Activated naive CD4-positive, alpha-beta T cell treated with Interleukin-2 at 50 U/mL for 16 hours (primary cell): ENCODE results near the gene KANK4.

Experiments used
- DNase-seq: peaks from one replicate; pipeline ENCODE4 v3.0.0-alpha.2; 2020

Gene KANK4

DNA sequence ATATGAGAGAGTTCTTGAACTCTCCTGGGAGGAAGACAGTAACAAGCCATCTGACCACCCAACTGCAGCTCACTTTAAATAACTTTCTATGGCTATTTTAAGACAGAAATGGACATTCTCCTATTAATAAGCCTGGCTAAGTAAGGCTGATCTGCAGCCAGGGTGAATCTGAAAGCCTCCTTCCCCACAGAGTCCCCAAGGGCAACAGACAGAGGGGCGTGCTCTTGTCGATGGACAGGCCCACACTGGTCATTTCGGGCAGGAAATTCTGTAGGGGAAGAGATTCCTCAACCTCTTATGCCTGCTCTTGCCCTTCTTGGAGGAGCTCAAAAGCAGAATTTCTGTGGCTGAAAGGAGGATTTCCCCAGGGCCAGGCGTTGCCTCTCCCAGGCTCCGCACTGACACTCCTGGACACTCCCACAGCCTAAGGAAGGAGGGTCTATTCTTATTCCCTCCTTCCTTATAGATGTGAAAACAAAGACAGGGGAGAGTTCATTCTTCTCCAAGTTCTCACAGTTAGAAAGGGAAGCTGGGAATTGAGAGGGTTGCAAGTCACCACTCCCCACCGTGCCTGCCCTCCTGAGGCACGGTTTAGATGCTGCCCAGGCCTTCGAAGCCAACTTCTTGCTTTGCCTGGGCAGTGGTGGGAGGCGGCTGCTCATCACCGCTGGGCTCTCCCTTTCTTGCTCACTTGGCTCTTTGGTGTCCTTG, 17.9 kb upstream of the KANK4 start:
- DNase-seq, result no peak

- DNase-seq, result no peak
Measured at GRCh38 chr1:62336638-62336994, 17.4 kb upstream of the KANK4 start.

DNA sequence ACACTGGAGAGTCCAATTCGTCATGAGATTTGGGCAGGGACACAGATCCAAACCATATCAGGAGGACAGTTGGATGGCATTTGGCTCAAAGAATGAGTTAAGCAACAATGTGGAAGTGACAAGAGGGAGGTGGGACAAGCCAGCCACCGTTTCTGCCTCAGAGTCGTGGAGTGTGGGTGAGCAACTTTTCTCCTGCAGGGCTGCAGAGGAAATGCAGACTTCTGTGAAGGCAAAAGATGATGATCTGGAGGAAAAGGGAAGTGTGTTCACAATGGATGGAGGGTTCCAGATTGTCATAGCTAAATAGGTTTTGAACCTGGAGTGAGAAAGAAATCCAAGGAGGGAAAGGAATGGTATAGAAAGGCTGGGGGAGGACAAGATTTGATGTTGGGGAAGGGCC, 16.4 kb upstream of the KANK4 start:
- DNase-seq, result no peak

- no peak for DNase-seq
Measured at GRCh38 chr1:62334434-62334985, 15.3 kb upstream of the KANK4 start.

DNA sequence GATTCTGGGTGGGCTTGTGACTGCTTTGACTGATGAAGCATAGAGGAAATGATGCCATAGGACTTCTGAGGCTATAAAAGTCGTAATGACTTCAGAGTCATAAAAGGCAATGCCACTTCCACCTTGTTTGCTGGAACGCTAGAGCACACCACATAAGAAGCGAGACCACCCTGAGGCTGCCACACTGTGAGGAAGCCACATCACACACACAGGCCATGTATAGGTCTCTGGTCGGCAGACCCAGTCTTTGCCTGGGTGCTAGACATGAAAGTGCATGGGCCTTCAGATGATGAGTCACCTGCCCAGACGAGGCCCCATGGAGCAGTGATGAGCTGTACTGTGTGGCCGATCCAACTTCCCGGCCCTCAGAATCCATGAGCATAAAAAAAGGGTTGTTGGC, 14.2 kb upstream of the KANK4 start:
- DNase-seq, result no peak

GRCh38 chr1:62327360-62328055, 8.3 kb upstream of the KANK4 start:
- DNase-seq, result no peak

- no peak for DNase-seq
Measured at GRCh38 chr1:62325681-62326080, 6.4 kb upstream of the KANK4 start.

DNA sequence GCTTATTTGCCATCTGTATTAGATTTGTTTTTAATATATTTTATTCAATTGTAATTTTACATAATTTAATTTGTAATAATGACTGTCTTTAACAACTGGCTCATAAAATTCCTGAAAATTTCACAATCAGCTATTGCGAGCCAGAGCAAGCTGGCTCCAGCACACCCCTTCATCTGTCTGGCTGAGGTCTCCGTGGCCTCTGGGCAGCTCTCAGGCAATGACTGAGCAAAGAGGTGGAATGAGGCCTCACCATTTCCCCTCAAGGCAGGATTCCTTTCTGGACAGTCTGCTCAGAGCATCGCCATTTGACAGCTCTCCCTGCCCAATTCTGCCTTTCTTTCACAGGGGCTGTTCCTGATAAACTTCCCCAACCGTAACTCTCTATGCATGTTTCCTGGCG, 5.8 kb upstream of the KANK4 start:
- no peak for DNase-seq

DNA sequence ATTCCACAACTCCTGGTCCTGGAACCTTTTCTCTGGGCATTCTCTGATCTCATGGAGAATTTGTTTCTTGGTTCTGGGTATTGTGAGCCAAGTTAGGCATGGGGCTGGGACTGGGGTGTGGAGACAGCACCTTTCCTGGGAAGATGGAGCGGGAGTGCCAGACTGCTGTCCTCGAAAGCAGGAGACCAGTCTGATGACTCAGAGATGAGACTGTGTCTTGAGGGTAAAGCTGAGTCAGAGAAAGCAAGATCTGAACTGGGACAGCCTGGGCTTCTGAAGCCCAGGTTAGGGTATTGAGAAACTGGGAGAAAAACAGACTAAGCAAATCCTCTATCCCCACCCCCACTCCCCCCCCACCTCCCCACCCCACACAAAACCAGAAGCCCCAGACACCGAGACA, 2.2 kb upstream of the KANK4 start:
- no peak for DNase-seq

DNA sequence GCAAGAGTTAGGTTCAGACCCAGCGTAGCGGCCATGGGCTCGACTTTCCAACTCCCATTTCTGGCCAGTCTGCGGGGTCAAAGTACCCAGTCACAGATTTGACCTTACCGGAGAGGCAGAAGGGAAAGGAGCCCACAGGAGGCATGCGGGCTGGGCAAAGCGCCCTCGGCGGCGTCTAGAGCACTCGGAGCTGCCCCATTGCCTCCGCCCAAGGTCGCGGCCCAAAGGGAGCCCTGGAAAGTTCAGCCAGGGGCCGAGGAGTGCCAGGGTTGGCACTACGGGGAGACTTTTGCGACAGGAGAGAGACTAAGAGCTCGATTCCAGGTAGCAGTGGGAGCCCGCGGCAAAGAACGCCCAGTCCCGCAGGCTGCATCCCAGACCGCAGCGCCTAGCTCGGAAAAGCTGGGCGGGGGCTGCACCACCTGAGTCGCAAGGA, 896 bp downstream of the KANK4 start:
- no peak for DNase-seq

DNA sequence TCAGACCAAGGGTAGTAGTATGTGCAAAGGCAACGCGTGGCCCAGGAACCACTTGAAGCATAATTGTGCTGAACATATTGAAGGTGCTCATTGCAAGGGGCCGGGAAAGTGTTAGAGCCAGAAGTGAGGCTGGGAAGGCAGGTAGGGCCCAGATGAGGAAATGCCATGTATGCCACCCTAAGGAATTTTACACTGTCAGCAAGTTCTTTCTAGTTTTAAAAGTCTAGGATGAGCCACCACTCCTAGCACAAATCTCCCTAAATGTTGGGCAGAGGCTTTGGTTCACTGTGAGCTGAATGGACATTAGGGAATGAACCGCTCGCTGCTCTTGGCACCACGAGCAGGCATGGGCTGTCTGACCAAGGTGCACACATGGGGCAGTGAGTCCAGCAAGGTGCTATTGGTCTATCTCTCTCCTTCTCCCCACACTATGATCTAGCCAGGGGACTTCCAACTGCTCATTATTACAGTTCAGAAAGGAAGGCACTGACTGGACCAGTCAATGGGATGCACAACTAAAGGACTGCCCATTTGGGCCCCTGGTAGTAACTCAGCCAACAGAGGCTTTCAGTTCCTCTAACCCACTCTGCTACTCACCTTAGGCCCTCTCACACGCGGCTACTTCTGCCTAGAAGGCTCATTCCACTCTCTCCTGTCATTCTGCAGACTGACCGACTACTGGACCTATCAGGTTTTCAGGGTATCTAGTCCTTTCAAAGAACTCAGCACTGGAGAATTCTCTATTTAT, 2.0 kb downstream of the KANK4 start:
- no peak for DNase-seq

DNA sequence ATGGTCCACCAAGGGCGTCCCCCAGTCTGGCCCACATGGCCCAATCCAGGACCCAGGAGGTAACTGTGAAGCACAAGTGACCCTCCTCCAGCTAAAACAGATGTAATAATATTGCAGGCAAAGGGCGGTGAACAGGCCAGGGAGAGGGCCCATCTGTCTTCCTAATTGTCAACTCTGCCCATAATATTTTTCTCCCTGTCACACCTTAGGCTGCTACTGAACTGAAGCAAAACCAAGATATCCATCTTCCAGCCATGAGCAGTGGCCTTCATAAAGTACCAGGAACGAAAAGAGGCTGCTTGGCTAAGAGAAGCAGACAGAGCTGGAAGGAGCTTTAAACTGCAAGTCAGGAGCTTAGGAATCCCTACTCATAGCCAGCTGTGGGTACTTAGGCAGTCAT, 3.1 kb downstream of the KANK4 start:
- no peak for DNase-seq

- no peak for DNase-seq
Measured at GRCh38 chr1:62315387-62315786, 3.8 kb downstream of the KANK4 start.

GRCh38 chr1:62314454-62315350, 4.5 kb downstream of the KANK4 start:
- no peak for DNase-seq

DNA sequence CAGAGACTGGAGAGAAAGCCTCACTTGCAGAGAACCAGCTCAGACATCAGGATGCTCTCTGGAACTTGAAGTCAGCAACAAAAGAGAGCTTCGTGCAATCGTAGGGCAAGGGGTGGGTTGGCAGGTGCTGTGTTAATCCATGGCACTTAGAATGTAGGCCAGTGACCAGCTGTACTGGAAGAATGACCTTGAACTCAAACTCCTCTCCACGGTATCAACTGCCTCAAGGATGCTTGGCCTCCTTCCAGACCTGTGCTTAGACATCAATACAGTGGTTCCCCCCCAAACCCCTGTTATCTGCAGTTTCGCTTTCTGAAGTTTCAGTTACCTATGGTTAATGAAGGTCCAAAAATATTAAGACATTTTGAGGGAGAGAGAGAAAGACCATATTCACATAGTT, 6.5 kb downstream of the KANK4 start:
- no peak for DNase-seq

GRCh38 chr1:62311473-62311943, 7.7 kb downstream of the KANK4 start:
- DNase-seq, result no peak

DNA sequence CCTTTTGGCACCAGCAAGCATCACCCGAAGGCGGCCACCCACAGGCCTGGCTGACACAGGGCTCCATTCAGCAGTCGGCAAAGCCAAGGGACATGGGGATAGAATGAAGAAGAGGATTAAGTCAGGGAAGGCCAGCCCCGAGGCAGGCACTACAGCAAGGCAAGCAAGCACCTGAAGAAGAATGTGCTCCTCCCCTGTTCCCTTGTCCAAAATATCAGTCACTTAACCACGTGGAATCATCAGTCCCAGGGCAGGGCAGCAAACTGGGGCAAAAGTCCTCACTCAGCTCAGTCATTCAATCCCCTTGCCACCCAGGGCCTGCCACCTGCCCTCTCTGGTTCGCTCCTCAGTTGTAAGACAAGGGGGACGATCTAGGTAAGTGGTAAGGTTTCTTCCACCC, 9.3 kb downstream of the KANK4 start:
- no peak for DNase-seq

GRCh38 chr1:62308606-62309005, 10.6 kb downstream of the KANK4 start:
- DNase-seq, result no peak

DNA sequence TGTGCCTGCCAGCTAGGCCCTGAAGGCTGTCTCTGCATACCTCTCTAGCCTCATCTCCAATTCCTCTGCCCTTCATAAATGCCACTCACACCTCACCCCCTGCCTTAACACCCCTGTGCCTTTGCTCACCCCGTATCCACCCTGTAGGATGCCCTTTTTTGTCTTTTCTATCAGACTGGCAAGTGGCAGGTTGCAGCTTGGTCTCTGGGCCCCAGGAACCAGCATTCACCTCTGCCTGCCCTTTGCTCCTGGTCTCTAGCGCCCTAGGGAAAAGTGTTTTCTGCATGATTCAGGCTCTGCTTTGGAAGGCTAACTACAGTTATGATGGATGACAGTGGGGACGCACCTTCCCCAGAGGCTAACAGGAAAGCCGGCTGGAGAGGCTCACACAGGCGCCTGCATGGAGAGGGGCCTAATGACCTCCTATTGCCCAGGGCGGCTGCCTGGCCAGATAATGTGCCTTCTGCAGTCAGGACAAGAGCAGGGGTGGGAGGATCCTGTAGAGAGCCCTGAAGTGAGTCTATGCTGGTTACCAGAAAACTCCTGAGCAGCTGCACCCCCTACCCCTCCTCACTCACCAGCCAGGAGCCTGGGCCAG, 11.2 kb downstream of the KANK4 start:
- DNase-seq, result no peak

DNA sequence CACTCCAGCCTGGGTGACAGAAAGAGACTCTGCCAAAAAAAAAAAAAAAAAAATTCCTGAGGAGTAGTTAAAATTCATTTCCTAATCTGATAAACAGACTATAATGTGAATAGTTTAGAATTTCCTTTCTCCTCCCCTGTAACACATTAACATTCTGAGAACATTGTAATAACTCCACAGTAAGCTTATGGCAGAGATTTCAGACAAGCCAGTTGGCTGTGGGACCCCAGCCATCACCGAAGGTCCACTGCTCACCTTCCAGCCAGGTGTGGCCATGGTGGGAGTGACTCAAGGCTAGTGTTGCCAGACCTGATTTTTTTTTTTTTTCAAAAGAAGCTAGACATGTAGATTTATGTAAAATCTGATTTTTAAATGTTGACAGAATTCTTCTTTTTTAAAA, 11.8 kb downstream of the KANK4 start:
- DNase-seq, result no peak

DNA sequence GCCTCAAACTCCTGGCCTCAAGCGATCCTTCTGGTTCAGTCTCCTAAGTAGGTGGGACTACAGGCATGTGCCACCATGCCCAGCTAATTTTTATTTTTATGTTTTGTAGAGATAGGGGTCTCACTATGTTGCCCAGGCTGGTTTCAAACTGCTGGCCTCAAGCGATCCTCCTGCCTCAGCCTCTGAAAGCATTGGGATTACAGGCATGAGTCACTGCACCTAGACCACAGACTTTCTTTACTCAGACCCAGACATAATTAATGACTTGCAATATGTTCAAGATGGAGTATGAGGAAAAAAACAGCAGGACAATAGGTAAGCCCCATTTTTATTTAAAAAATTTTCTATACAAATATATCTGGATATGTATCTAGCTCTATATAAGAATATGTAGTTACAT, 13.2 kb downstream of the KANK4 start:
- DNase-seq, result no peak

- DNase-seq, result no peak
Measured at GRCh38 chr1:62304975-62305374, 14.3 kb downstream of the KANK4 start.
